CD4-positive, CD25-positive, alpha-beta regulatory T cell (primary cell): ENCODE data around the gene UBFD1. TPM values are rescaled to one million over a fixed set of nuclear protein-coding genes. Genes with fewer than 3 reads are reported as not detected.
A peak's percentile ranks its signal among the peaks of the same experiment; 100 is the strongest.

Experiments used
- ATAC-seq, 2 donors: fragments of 150-1000 bp; cut with Tn5 transposase; one replicate each; pipeline ENCODE4 v1.10.0; 2021; ENCODE audit warnings: low read depth in 2 of 2, moderate number of reproducible peaks in 2 of 2, moderate library complexity in 1 of 2
- DNase-seq, 3 donors: peaks; one replicate each; pipeline versions ENCODE4 v3.0.0 to v3.0.0-alpha.2; 2012 to 2022; ENCODE audit warnings: mixed read lengths in 1 of 3
- H3K27ac ChIP-seq: one replicate; pipeline ENCODE4 v1.7.0; 2013; ENCODE audit warnings: mild to moderate bottlenecking, low read length; ENCODE audit not compliant: insufficient read depth, poor library complexity, severe bottlenecking
- H3K27me3 ChIP-seq: one replicate; pipeline ENCODE4 v1.7.0; 2013; ENCODE audit warnings: low read length; ENCODE audit not compliant: control insufficient read depth, insufficient read depth
- H3K36me3 ChIP-seq: one replicate; pipeline ENCODE4 v1.7.0; 2013; ENCODE audit warnings: mild to moderate bottlenecking, low read length, moderate library complexity; ENCODE audit not compliant: control insufficient read depth, insufficient read depth
- H3K4me1 ChIP-seq: 2 replicates; pipeline ENCODE4 v1.7.0; 2013; ENCODE audit warnings: mild to moderate bottlenecking, low read length; ENCODE audit not compliant: insufficient read depth, control insufficient read depth, poor library complexity, severe bottlenecking
- H3K4me3 ChIP-seq: one replicate; pipeline ENCODE4 v1.7.0; 2013; ENCODE audit warnings: low read depth, mild to moderate bottlenecking, low read length, moderate library complexity
- H3K9me3 ChIP-seq, 2 experiments: 1 replicate in 1 of 2; 2 replicates in 1 of 2; pipeline ENCODE4 v1.7.0; 2013; ENCODE audit warnings: low read length in 2 of 2, mild to moderate bottlenecking in 1 of 2, moderate library complexity in 1 of 2; ENCODE audit not compliant: control insufficient read depth in 2 of 2
- H3K27ac Mint-ChIP-seq, 3 donors: one replicate each; pipeline ENCODE4 v1.8.0; 2020 to 2022; ENCODE audit warnings: mild to moderate bottlenecking in 3 of 3, mixed read lengths in 3 of 3, moderate library complexity in 2 of 3
- H3K27me3 Mint-ChIP-seq: one replicate; pipeline ENCODE4 v1.8.0; 2022; ENCODE audit warnings: mild to moderate bottlenecking, mixed read lengths
- H3K36me3 Mint-ChIP-seq: one replicate; pipeline ENCODE4 v1.8.0; 2020; ENCODE audit warnings: mixed read lengths
- H3K4me1 Mint-ChIP-seq, 4 donors: one replicate each; pipeline ENCODE4 v1.8.0; 2020 to 2022; ENCODE audit warnings: mixed read lengths in 4 of 4, mild to moderate bottlenecking in 1 of 4
- H3K4me3 Mint-ChIP-seq, 4 donors: one replicate each; pipeline ENCODE4 v1.8.0; 2020 to 2022; ENCODE audit warnings: mild to moderate bottlenecking in 4 of 4, mixed read lengths in 4 of 4, moderate library complexity in 3 of 4
- H3K9me3 Mint-ChIP-seq, 7 donors: one replicate each; pipeline ENCODE4 v1.8.0; 2020 to 2022; ENCODE audit warnings: mixed read lengths in 7 of 7, mild to moderate bottlenecking in 3 of 7, moderate library complexity in 2 of 7
- polyA plus RNA-seq, 4 donors: library from polyadenylated mRNA; unstranded; fragments of 300-500 nt; fragmentation: Illumina TruSeq; gene quantifications; one replicate each; pipeline ENCODE4 v1.2.3, GENCODE V29; 2021
- total RNA-seq: library from RNA; stranded (reverse); gene quantifications from one replicate; pipeline ENCODE4 v1.2.3, GENCODE V29; 2022

Gene UBFD1
- total and polyA plus RNA-seq, 5 donors from 2014 or later = 13.0 to 38.8 (median 15.5) TPM

- H3K4me3 ChIP-seq = no peak overlapping the region
- no peak overlapping the region for H3K27ac ChIP-seq
- Mint-ChIP-seq H3K27ac (no peak overlapping the region), H3K4me1 (peaks cover 4 to 72% (median 44%) of the 10 kb centered on the region in 4 donors), H3K36me3 (peaks cover 10% of the 10 kb centered on the region), H3K4me3 (peak overlapping the region in 3 of 4 donors; percentile 51 to 89 (median 87)), H3K9me3 (peaks cover 0 to 2% (median 0%) of the 10 kb centered on the region in 7 donors), H3K27me3 (peaks cover 7% of the 10 kb centered on the region)
- ATAC-seq = no peak
- DNase-seq = no peak
- no peaks in the 10 kb centered on the region for H3K27me3 ChIP-seq
- peaks cover 56% of the 10 kb centered on the region for H3K4me1 ChIP-seq
- H3K36me3 ChIP-seq = no peaks in the 10 kb centered on the region
- no peaks in the 10 kb centered on the region for H3K9me3 ChIP-seq
Observed at GRCh38 chr16:23511731-23512130, 45.8 kb upstream of the UBFD1 start.

DNA sequence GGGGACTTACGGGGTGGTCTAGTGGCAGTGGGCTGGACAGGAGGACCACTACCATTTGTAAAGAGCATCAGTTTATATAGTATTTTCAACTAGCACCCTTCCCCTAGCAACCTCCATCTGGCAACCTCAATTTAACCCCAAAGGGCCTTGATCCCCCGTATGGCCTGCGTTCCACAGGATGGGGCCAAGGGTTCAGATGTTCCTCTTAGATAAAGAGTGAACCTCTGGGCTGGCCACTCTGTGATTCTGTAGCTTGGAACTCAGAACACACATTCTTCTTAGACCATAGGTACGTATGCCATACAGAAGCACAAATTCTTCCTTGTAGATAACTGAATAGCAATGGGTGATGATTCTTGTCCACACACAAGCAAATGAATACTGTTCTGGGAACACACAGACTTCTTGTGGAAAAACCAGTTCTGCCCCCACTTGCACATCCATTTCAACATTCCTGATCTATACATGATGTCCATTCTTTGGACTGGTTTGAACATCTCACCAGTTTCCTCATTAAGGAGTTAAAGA is 45.3 kb upstream of the UBFD1 start:
- no peak overlapping the region for H3K27ac ChIP-seq
- no peaks in the 10 kb centered on the region for H3K36me3 ChIP-seq
- no peaks in the 10 kb centered on the region for H3K27me3 ChIP-seq
- ATAC-seq (no peak), DNase-seq (no peak)
- peaks cover 6% of the 10 kb centered on the region for H3K36me3 Mint-ChIP-seq
- H3K4me3 ChIP-seq = no peak overlapping the region
- peaks cover 58% of the 10 kb centered on the region for H3K4me1 ChIP-seq
- H3K27ac Mint-ChIP-seq = no peak overlapping the region
- no peaks in the 10 kb centered on the region for H3K9me3 Mint-ChIP-seq
- peaks cover 7% of the 10 kb centered on the region for H3K27me3 Mint-ChIP-seq
- H3K9me3 ChIP-seq = no peaks in the 10 kb centered on the region
- peaks cover 4 to 70% (median 41%) of the 10 kb centered on the region in 4 donors for H3K4me1 Mint-ChIP-seq
- H3K4me3 Mint-ChIP-seq = peak overlapping the region in 2 of 4 donors; percentile 17 to 51

GRCh38 chr16:23514381-23515152 is 43.0 kb upstream of the UBFD1 start:
- Histone ChIP-seq H3K9me3 (no peaks in the 10 kb centered on the region), H3K27me3 (no peaks in the 10 kb centered on the region), H3K27ac (peak overlapping the region; percentile 41), H3K36me3 (peaks cover 5% of the 10 kb centered on the region), H3K4me3 (peak overlapping the region; percentile 59), H3K4me1 (peaks cover 44% of the 10 kb centered on the region)
- Mint-ChIP-seq H3K4me1 (peaks cover 0 to 54% (median 31%) of the 10 kb centered on the region in 4 donors), H3K27me3 (peaks cover 3% of the 10 kb centered on the region), H3K4me3 (peak overlapping the region; percentile 29 to 56 (median 51)), H3K27ac (peak overlapping the region; percentile 56 to 78 (median 70)), H3K36me3 (no peaks in the 10 kb centered on the region), H3K9me3 (no peaks in the 10 kb centered on the region)
- peak; percentile 7 to 82 (median 73) for DNase-seq
- ATAC-seq = peak; percentile 33 to 45

GRCh38 chr16:23515881-23516280 is 41.6 kb upstream of the UBFD1 start:
- peaks cover 36% of the 10 kb centered on the region for H3K4me1 ChIP-seq
- H3K9me3 Mint-ChIP-seq = no peaks in the 10 kb centered on the region
- no peak for DNase-seq
- no peak overlapping the region for H3K27ac ChIP-seq
- H3K36me3 ChIP-seq = peaks cover 5% of the 10 kb centered on the region
- no peak for ATAC-seq
- peak overlapping the region in 3 of 4 donors; percentile 46 to 57 (median 56) for H3K4me3 Mint-ChIP-seq
- H3K27me3 Mint-ChIP-seq = no peaks in the 10 kb centered on the region
- H3K9me3 ChIP-seq = no peaks in the 10 kb centered on the region
- H3K4me1 Mint-ChIP-seq = peaks cover 0 to 47% (median 30%) of the 10 kb centered on the region in 4 donors
- H3K27ac Mint-ChIP-seq = peak overlapping the region; percentile 59 to 78 (median 70)
- no peaks in the 10 kb centered on the region for H3K36me3 Mint-ChIP-seq
- peak overlapping the region; percentile 18 for H3K4me3 ChIP-seq
- no peaks in the 10 kb centered on the region for H3K27me3 ChIP-seq

DNA sequence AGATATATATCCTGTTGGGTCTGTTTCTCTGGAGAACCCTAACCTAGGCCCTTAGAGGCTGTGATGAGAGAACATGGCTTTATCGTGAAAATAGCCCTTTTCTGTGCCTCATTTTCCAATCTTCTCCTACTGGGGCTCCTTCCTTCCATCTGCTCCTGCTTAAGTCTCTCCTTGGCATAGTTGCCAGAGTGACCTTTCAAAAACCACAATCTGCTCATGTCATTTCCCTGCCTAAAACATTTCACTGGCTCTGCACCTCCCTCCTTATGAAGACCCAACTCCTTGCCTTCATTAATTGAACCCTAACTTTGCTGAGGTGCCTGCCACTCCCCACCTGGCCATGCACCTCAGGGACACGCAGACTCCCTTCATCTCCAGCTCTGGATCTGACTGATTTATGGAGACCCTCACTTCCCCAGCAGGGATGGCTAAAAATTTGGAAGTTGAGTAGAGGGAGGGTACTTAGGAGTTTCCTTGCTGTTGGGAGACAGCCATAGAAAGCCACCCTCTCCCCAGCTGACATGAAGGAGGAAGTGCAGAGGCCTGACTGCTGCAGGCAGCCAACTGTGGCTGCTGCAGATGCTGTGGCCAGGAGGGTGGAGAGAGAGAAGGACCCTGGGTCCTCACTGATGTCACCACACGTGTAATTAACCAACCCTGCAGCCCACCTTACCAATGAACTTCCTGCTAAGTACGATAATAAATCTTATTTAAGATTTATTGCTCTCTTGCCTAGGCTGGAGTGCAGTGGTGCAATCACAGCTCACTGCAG is 41.0 kb upstream of the UBFD1 start:
- Histone ChIP-seq H3K9me3 (no peaks in the 10 kb centered on the region), H3K4me1 (peaks cover 34% of the 10 kb centered on the region), H3K27ac (peak overlapping the region; percentile 14), H3K4me3 (no peak overlapping the region), H3K27me3 (no peaks in the 10 kb centered on the region), H3K36me3 (peaks cover 5% of the 10 kb centered on the region)
- H3K4me1 Mint-ChIP-seq = peaks cover 0 to 44% (median 30%) of the 10 kb centered on the region in 4 donors
- peaks cover 2% of the 10 kb centered on the region for H3K36me3 Mint-ChIP-seq
- H3K27me3 Mint-ChIP-seq = no peaks in the 10 kb centered on the region
- H3K9me3 Mint-ChIP-seq = peaks cover 0 to 1% (median 0%) of the 10 kb centered on the region in 7 donors
- peak in 1 of 2 donors; percentile 34 for ATAC-seq
- peak overlapping the region in 2 of 4 donors; percentile 17 to 26 for H3K4me3 Mint-ChIP-seq
- no peak for DNase-seq
- peak overlapping the region in 2 of 3 donors; percentile 34 to 65 for H3K27ac Mint-ChIP-seq

DNA sequence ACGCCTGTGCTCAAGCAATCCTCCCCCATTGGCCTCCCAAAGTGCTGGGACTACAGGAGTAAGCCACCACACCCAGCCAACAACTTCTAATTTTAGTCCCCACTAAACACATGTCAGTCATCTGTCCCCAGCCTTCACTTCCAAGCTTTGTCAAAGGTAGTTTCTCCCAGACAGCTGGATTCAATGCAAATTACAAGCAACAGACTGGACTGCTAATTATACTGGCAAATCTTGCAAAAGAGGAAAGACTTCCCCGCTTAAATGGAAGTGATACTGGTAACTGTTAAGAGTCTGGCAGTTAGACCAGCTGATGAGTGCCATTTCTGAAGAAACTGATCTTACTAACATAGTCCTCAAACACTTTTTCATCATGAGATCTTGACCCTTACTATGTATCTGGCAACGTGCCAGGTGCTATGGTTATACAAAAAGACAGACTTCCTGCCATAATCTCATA is 39.1 kb upstream of the UBFD1 start:
- Mint-ChIP-seq H3K27me3 (no peaks in the 10 kb centered on the region), H3K4me3 (no peak overlapping the region), H3K4me1 (peaks cover 0 to 38% (median 27%) of the 10 kb centered on the region in 4 donors), H3K27ac (no peak overlapping the region), H3K36me3 (peaks cover 18% of the 10 kb centered on the region), H3K9me3 (peaks cover 0 to 1% (median 0%) of the 10 kb centered on the region in 7 donors)
- Histone ChIP-seq H3K4me3 (no peak overlapping the region), H3K27ac (no peak overlapping the region), H3K36me3 (peaks cover 17% of the 10 kb centered on the region), H3K9me3 (no peaks in the 10 kb centered on the region), H3K4me1 (peaks cover 34% of the 10 kb centered on the region), H3K27me3 (no peaks in the 10 kb centered on the region)
- DNase-seq = no peak
- ATAC-seq = no peak

DNA sequence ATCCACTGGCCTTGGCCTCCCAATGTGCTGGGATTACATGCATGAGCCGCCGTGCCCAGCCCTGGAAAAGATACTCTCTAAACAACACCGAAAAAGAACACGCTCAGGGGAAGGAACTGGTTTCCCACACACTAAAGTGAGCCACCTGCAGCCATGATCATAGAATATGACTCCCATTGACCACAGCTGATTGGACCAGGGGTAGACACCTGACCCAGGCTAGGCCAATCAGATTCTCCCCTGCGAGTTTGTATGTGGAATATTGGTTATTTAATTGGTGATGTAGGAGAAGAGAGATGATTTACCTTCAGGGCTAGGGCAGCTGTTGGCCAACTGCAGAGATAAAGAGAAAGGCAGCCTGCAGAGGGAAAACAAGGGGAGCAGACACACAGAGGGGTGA is 38.2 kb upstream of the UBFD1 start:
- no peaks in the 10 kb centered on the region for H3K9me3 ChIP-seq
- H3K36me3 ChIP-seq = peaks cover 25% of the 10 kb centered on the region
- Mint-ChIP-seq H3K4me1 (peaks cover 0 to 31% (median 25%) of the 10 kb centered on the region in 4 donors), H3K27me3 (no peaks in the 10 kb centered on the region), H3K4me3 (no peak overlapping the region), H3K9me3 (peaks cover 0 to 1% (median 0%) of the 10 kb centered on the region in 7 donors), H3K36me3 (peaks cover 25% of the 10 kb centered on the region), H3K27ac (peak overlapping the region in 1 of 3 donors; percentile 18)
- no peak for DNase-seq
- no peak overlapping the region for H3K4me3 ChIP-seq
- H3K4me1 ChIP-seq = peaks cover 27% of the 10 kb centered on the region
- no peak overlapping the region for H3K27ac ChIP-seq
- no peak for ATAC-seq
- no peaks in the 10 kb centered on the region for H3K27me3 ChIP-seq
